ENCODE data around the gene MYO10.

The MYO10 gene

GRCh38 chr5:16679863-16680262, 256.2 kb downstream of the MYO10 start:
- no peak overlapping the region for H3K4me3 ChIP-seq (ENCODE audit: low read depth, low read length)
- ChIA-PET POLR2A (no interaction called here), CTCF (interaction anchor here (0.8 to 1.7 kb wide), 3 partner anchors 10 to 517 kb away, joined by 3 to 12 read pairs (median 4); no protein-coding TSS in a partner anchor)

GRCh38 chr5:16679190-16679589, 256.9 kb downstream of the MYO10 start:
- CTCF ChIA-PET, result interaction anchor here (1.0 to 1.7 kb wide), 3 partner anchors 11 to 511 kb away, joined by 3 to 12 read pairs (median 4); no protein-coding TSS in a partner anchor
- Histone ChIP-seq H3K4me1 (ENCODE audit: control insufficient read depth, insufficient read depth, low read length) (no peaks in the 10 kb centered on the region), H3K9me3 (ENCODE audit: control insufficient read depth, insufficient read depth, low read depth, low read length) (no peaks in the 10 kb centered on the region), H3K36me3 (ENCODE audit: control insufficient read depth in 2 of 2, insufficient read depth in 1 of 2, low read length in 2 of 2) (peaks cover 30 to 64% of the 10 kb centered on the region in 2 experiments), H3K27ac (ENCODE audit: extremely low read depth, low read depth, low read length) (no peak overlapping the region), H3K4me3 (ENCODE audit: low read depth, low read length) (no peak overlapping the region)
- POLR2A ChIA-PET, result no interaction called here
- TF ChIP-seq ZNF596 (tag by site-specific recombination; IDR thresholded peaks at IDR 0.05) (no peak), TSHZ1 (tag by site-specific recombination; IDR thresholded peaks at IDR 0.05; ENCODE audit: borderline replicate concordance) (no peak), ZNF704 (tag by site-specific recombination; IDR thresholded peaks at IDR 0.05) (no peak), ZBTB48 (tag by site-specific recombination; IDR thresholded peaks at IDR 0.05) (no peak), SCRT1 (tag by site-specific recombination; IDR thresholded peaks at IDR 0.05; ENCODE audit: borderline replicate concordance) (0 out of 2 replicates have a peak, but pooled peaks have one; percentile 33), ZNF121 (tag by site-specific recombination; IDR thresholded peaks at IDR 0.05) (no peak)
- TF ChIP-seq, protein P1, sequence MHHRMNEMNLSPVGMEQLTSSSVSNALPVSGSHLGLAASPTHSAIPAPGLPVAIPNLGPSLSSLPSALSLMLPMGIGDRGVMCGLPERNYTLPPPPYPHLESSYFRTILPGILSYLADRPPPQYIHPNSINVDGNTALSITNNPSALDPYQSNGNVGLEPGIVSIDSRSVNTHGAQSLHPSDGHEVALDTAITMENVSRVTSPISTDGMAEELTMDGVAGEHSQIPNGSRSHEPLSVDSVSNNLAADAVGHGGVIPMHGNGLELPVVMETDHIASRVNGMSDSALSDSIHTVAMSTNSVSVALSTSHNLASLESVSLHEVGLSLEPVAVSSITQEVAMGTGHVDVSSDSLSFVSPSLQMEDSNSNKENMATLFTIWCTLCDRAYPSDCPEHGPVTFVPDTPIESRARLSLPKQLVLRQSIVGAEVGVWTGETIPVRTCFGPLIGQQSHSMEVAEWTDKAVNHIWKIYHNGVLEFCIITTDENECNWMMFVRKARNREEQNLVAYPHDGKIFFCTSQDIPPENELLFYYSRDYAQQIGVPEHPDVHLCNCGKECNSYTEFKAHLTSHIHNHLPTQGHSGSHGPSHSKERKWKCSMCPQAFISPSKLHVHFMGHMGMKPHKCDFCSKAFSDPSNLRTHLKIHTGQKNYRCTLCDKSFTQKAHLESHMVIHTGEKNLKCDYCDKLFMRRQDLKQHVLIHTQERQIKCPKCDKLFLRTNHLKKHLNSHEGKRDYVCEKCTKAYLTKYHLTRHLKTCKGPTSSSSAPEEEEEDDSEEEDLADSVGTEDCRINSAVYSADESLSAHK (tag by site-specific recombination; IDR thresholded peaks at IDR 0.05), result no peak

More at GRCh38 chr5:16679863-16680262, 256.2 kb downstream of the MYO10 start:
- H3K36me3 ChIP-seq (ENCODE audit: control insufficient read depth in 2 of 2, insufficient read depth in 1 of 2, low read length in 2 of 2), result peaks cover 26 to 58% of the 10 kb centered on the region in 2 experiments
- H3K27ac ChIP-seq (ENCODE audit: extremely low read depth, low read depth, low read length), result no peak overlapping the region
- TF ChIP-seq KLF16 (tag by site-specific recombination; IDR thresholded peaks at IDR 0.05) (no peak), YY1 (tag by site-specific recombination; IDR thresholded peaks at IDR 0.05) (no peak), ZFP41 (tag by site-specific recombination; IDR thresholded peaks at IDR 0.05; ENCODE audit: borderline replicate concordance) (no peak), ZNF404 (tag by site-specific recombination; IDR thresholded peaks at IDR 0.05) (no peak), ZBTB17 (tag by site-specific recombination; IDR thresholded peaks at IDR 0.05) (no peak), GLI4 (tag by site-specific recombination; IDR thresholded peaks at IDR 0.05) (no peak), ZNF169 (tag by site-specific recombination; IDR thresholded peaks at IDR 0.05) (no peak), ZNF398 (tag by site-specific recombination; IDR thresholded peaks at IDR 0.05) (no peak), ZNF138 (tag by site-specific recombination; IDR thresholded peaks at IDR 0.05; ENCODE audit: borderline replicate concordance) (no peak), ZNF555 (tag by site-specific recombination; conservative IDR thresholded peaks at IDR 0.05) (no peak), ZNF112 (tag by site-specific recombination; IDR thresholded peaks at IDR 0.05) (no peak), ZBTB6 (tag by site-specific recombination; IDR thresholded peaks at IDR 0.05) (no peak)
- TF ChIP-seq, protein P2, sequence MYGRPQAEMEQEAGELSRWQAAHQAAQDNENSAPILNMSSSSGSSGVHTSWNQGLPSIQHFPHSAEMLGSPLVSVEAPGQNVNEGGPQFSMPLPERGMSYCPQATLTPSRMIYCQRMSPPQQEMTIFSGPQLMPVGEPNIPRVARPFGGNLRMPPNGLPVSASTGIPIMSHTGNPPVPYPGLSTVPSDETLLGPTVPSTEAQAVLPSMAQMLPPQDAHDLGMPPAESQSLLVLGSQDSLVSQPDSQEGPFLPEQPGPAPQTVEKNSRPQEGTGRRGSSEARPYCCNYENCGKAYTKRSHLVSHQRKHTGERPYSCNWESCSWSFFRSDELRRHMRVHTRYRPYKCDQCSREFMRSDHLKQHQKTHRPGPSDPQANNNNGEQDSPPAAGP (tag by site-specific recombination; IDR thresholded peaks at IDR 0.05), result no peak
- TF ChIP-seq, protein P3, sequence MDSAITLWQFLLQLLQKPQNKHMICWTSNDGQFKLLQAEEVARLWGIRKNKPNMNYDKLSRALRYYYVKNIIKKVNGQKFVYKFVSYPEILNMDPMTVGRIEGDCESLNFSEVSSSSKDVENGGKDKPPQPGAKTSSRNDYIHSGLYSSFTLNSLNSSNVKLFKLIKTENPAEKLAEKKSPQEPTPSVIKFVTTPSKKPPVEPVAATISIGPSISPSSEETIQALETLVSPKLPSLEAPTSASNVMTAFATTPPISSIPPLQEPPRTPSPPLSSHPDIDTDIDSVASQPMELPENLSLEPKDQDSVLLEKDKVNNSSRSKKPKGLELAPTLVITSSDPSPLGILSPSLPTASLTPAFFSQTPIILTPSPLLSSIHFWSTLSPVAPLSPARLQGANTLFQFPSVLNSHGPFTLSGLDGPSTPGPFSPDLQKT (IDR thresholded peaks at IDR 0.05; ENCODE audit: borderline replicate concordance, low read depth, low read length), result no peak
- no peaks in the 10 kb centered on the region for H3K4me1 ChIP-seq (ENCODE audit: control insufficient read depth, insufficient read depth, low read length)
- H3K9me3 ChIP-seq (ENCODE audit: control insufficient read depth, insufficient read depth, low read depth, low read length), result no peaks in the 10 kb centered on the region
